Measurements from ENCODE around the gene TRPT1. TPM values are rescaled to one million over a fixed set of nuclear protein-coding genes. Genes with fewer than 3 reads are reported as not detected.

TRPT1 gene
- total and polyA plus RNA-seq, 2 of the 4 experiments (the other 2 are of a cell fraction), result 63.2 to 81.9 TPM

DNA sequence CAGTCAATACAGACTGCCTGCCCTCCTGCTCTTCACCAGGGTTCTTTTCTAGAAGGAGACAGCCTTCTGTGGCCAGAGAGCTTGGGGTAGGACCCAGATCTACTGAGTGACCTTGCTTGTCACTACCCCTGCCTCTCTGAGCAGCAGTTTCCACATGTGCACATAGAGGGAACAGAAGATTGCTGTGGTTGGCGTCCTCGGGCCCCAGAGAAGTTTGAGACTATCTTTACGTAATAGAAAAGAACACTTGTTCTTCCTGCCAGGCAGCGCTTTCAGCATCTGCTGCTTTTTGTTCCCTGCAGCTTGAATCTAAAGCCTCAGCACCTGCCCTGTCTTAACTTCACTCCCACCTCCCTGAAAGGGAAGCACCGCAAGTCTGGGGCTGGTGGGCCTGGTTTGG, 13.0 kb upstream of the TRPT1 start:
- H3K18ac ChIP-seq (ENCODE audit: low read depth, low read length), result no peak overlapping the region
- CTCF ChIA-PET, result no interaction called here
- H2BK5ac ChIP-seq (ENCODE audit: low read depth, low read length, poor library complexity, severe bottlenecking), result no peak overlapping the region
- no peak for TF ChIP-seq POLR2A (IDR thresholded peaks at IDR 0.05; ENCODE audit: low read depth, low read length)
- TF ChIP-seq MAZ (IDR thresholded peaks at IDR 0.05; ENCODE audit: borderline replicate concordance, low read depth, low read length), result no peak
- no peak for TF ChIP-seq CEBPB (IDR thresholded peaks at IDR 0.05; ENCODE audit: low read depth, low read length)
- TF ChIP-seq, protein P1, sequence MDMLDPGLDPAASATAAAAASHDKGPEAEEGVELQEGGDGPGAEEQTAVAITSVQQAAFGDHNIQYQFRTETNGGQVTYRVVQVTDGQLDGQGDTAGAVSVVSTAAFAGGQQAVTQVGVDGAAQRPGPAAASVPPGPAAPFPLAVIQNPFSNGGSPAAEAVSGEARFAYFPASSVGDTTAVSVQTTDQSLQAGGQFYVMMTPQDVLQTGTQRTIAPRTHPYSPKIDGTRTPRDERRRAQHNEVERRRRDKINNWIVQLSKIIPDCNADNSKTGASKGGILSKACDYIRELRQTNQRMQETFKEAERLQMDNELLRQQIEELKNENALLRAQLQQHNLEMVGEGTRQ (IDR thresholded peaks at IDR 0.05; ENCODE audit: low read depth, low read length), result no peak
- no peak for TF ChIP-seq RCOR1 (IDR thresholded peaks at IDR 0.05; ENCODE audit: insufficient replicate concordance, low read length)
- TF ChIP-seq MAFK (IDR thresholded peaks at IDR 0.05; ENCODE audit: low read depth, low read length), result no peak
- no peak for TF ChIP-seq MXI1 (IDR thresholded peaks at IDR 0.05; ENCODE audit: borderline replicate concordance, low read depth, low read length)
- TF ChIP-seq, protein P2, sequence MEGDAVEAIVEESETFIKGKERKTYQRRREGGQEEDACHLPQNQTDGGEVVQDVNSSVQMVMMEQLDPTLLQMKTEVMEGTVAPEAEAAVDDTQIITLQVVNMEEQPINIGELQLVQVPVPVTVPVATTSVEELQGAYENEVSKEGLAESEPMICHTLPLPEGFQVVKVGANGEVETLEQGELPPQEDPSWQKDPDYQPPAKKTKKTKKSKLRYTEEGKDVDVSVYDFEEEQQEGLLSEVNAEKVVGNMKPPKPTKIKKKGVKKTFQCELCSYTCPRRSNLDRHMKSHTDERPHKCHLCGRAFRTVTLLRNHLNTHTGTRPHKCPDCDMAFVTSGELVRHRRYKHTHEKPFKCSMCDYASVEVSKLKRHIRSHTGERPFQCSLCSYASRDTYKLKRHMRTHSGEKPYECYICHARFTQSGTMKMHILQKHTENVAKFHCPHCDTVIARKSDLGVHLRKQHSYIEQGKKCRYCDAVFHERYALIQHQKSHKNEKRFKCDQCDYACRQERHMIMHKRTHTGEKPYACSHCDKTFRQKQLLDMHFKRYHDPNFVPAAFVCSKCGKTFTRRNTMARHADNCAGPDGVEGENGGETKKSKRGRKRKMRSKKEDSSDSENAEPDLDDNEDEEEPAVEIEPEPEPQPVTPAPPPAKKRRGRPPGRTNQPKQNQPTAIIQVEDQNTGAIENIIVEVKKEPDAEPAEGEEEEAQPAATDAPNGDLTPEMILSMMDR (conservative IDR thresholded peaks at IDR 0.05; ENCODE audit: low read depth, low read length), result no peak
- TF ChIP-seq FOS (IDR thresholded peaks at IDR 0.05; ENCODE audit: low read depth, low read length), result no peak
- no peak for TF ChIP-seq RFX5 (IDR thresholded peaks at IDR 0.05; ENCODE audit: low read depth, low read length)
- no peak for TF ChIP-seq SMC3 (IDR thresholded peaks at IDR 0.05; ENCODE audit: low read depth, low read length)
- no peak for TF ChIP-seq RAD21 (IDR thresholded peaks at IDR 0.05; ENCODE audit: low read length)
- TF ChIP-seq NFE2L2 (IDR thresholded peaks at IDR 0.05; ENCODE audit: low read depth, low read length), result no peak
- TF ChIP-seq BHLHE40 (IDR thresholded peaks at IDR 0.05; ENCODE audit: low read depth, low read length), result no peak
- BruUV-seq (replicated peaks), result no TSS peak
- H3K27ac ChIP-seq (ENCODE audit: insufficient read depth, low read length), result no peak overlapping the region
- H2BK20ac ChIP-seq (ENCODE audit: low read depth, low read length), result no peak overlapping the region
- POLR2A ChIA-PET (ENCODE audit: unreplicated experiment), result no interaction called here
- H2AFZ ChIP-seq (replicated peaks; ENCODE audit: low read length, poor library complexity), result no peak overlapping the region
- H3K4me3 ChIP-seq (ENCODE audit: insufficient read depth, low read depth, low read length), result no peak overlapping the region
- in situ Hi-C loops (cut with MboI; ENCODE audit: low sequenced_read_pairs), result no loop called here
- H3K4me2 ChIP-seq (ENCODE audit: low read depth, low read length), result no peak overlapping the region
- peaks cover 14% of the 10 kb centered on the region for H3K4me1 ChIP-seq (ENCODE audit: control insufficient read depth, insufficient read depth, low read length)
- intact Hi-C loops (cut with micrococcal nuclease), result no loop called here
- H4K91ac ChIP-seq (ENCODE audit: insufficient read depth, low read depth, low read length), result no peak overlapping the region
- H3K27me3 ChIP-seq (ENCODE audit: control insufficient read depth, insufficient read depth, low read length), result no peaks in the 10 kb centered on the region
- no peak overlapping the region for H2AK9ac ChIP-seq (replicated peaks; ENCODE audit: low read depth, low read length, poor library complexity)
- DNase-seq (no peak), ATAC-seq (ENCODE audit: low read depth) (no peak)
- no peak overlapping the region for H2BK15ac ChIP-seq (ENCODE audit: low read depth, low read length)
- WGBS, 2 experiments (ENCODE audit: extremely low coverage in 2 of 2, insufficient read length in 1 of 2), result 100% methylated on average over 2 of the region's 5 CpGs; no CpG with 5 or more reads in 1 of the 2 experiments
- no peak overlapping the region for H3K4ac ChIP-seq (ENCODE audit: low read depth, low read length)
- no peak overlapping the region for H4K5ac ChIP-seq (ENCODE audit: low read depth, low read length)
- no peak overlapping the region for H3K23ac ChIP-seq (ENCODE audit: low read depth, low read length)
- no peak overlapping the region for H3K9ac ChIP-seq (ENCODE audit: low read depth, low read length)
- no peak overlapping the region for H4K8ac ChIP-seq (ENCODE audit: low read depth in 2 of 2, low read length in 2 of 2)
- no peak overlapping the region for H3K14ac ChIP-seq (replicated peaks; ENCODE audit: low read depth, low read length)
- H2AK5ac ChIP-seq (ENCODE audit: low read depth, low read length), result no peak overlapping the region
- peaks cover 30 to 48% of the 10 kb centered on the region in 2 experiments; a peak in 3 of 4 replicates for H3K79me1 ChIP-seq (ENCODE audit: low read depth in 1 of 2, low read length in 2 of 2)
- H2BK120ac ChIP-seq (ENCODE audit: low read depth, low read length), result no peak overlapping the region
- dilution Hi-C loops (cut with HindIII; ENCODE audit: low sequenced_read_pairs, unreplicated experiment), result no loop called here
- H4K20me1 ChIP-seq (ENCODE audit: insufficient read depth, low read length), result peaks cover 10% of the 10 kb centered on the region
- H3K9me3 ChIP-seq (ENCODE audit: control insufficient read depth, insufficient read depth, low read length), result no peaks in the 10 kb centered on the region
- peaks cover 28% of the 10 kb centered on the region for H3K36me3 ChIP-seq (ENCODE audit: control insufficient read depth, insufficient read depth, low read length)
- no peak overlapping the region for H3K56ac ChIP-seq (ENCODE audit: extremely low read depth, insufficient read depth, low read length)
- peaks cover 14% of the 10 kb centered on the region for H3K9me1 ChIP-seq (ENCODE audit: insufficient read depth, low read length)

Data from IMR-90 (cell line).